WTC11 (cell line): ENCODE data around the gene CPT2.

Source experiments
- MAX ChIP-seq: sonication (generic); formaldehyde crosslinking; IDR thresholded peaks from 2 replicates; pipeline ENCODE4 v1.8.0; 2022; ENCODE audit warnings: mild to moderate bottlenecking, missing genetic modification reagents
- NFYB ChIP-seq: sonication (generic); formaldehyde crosslinking; conservative IDR thresholded peaks from 2 replicates; pipeline ENCODE4 v1.8.0; 2022; ENCODE audit warnings: low read depth, missing genetic modification reagents
- SP1 ChIP-seq: sonication (generic); formaldehyde crosslinking; conservative IDR thresholded peaks from 2 replicates; pipeline ENCODE4 v1.8.1; 2022; ENCODE audit warnings: missing genetic modification reagents
- TCF7 ChIP-seq: sonication (generic); formaldehyde crosslinking; IDR thresholded peaks from 2 replicates; pipeline ENCODE4 v1.8.0; 2022; ENCODE audit warnings: mild to moderate bottlenecking, low read depth, missing genetic modification reagents, moderate library complexity
- ZBTB21 ChIP-seq: sonication (generic); formaldehyde crosslinking; IDR thresholded peaks from 2 replicates; pipeline ENCODE4 v1.8.1; 2023; ENCODE audit warnings: mild to moderate bottlenecking, missing genetic modification reagents, borderline replicate concordance
- ZNF121 ChIP-seq: sonication (generic); formaldehyde crosslinking; IDR thresholded peaks from 2 replicates; pipeline ENCODE4 v1.8.0; 2023; ENCODE audit warnings: missing genetic modification reagents
- TF ChIP-seq, protein P1 (sequence below): fragments of 200-600 bp; IDR thresholded peaks from 2 replicates; pipeline ENCODE4 v1.8.0; 2022; ENCODE audit warnings: antibody characterized with exemption

GRCh38 chr1:53163291-53163768 is 33.3 kb upstream of the CPT2 start:
- TF ChIP-seq TCF7: no peak
- TF ChIP-seq MAX (CRISPR knock-in tag): no peak
- TF ChIP-seq NFYB (CRISPR knock-in tag): no peak
- TF ChIP-seq, protein P1, sequence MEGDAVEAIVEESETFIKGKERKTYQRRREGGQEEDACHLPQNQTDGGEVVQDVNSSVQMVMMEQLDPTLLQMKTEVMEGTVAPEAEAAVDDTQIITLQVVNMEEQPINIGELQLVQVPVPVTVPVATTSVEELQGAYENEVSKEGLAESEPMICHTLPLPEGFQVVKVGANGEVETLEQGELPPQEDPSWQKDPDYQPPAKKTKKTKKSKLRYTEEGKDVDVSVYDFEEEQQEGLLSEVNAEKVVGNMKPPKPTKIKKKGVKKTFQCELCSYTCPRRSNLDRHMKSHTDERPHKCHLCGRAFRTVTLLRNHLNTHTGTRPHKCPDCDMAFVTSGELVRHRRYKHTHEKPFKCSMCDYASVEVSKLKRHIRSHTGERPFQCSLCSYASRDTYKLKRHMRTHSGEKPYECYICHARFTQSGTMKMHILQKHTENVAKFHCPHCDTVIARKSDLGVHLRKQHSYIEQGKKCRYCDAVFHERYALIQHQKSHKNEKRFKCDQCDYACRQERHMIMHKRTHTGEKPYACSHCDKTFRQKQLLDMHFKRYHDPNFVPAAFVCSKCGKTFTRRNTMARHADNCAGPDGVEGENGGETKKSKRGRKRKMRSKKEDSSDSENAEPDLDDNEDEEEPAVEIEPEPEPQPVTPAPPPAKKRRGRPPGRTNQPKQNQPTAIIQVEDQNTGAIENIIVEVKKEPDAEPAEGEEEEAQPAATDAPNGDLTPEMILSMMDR: no peak
- TF ChIP-seq ZNF121: no peak
- TF ChIP-seq ZBTB21: no peak
- TF ChIP-seq SP1 (CRISPR knock-in tag): no peak
